ENCODE results near the gene ORC5. TPM values are rescaled to one million over a fixed set of nuclear protein-coding genes. Genes with fewer than 3 reads are reported as not detected.

ORC5 gene
- polyA plus RNA-seq, 3 donors: 26.7 to 28.0 (median 28.0) TPM

DNA sequence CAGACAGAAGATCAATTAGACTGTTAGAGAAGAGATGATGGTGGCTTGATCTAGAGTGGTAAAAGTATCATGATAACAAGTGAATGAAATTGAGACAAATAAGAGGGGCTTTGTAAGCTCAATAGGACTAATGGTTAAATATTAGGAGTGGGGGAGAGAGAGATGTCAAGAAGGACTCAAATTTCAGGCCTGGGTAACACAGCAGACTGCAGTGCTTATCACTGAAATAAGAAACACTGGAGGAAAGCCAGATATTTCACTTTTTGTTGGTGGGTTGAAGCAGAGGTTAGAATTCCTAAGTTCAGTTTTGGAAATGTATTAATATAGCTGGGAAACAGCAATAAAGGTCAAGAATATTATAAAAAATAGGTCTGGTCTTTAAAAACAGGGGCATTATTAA, 74.6 kb downstream of the ORC5 start:
- DNase-seq (ENCODE audit: low read depth in 3 of 3, low spot score in 2 of 3): no peak

DNA sequence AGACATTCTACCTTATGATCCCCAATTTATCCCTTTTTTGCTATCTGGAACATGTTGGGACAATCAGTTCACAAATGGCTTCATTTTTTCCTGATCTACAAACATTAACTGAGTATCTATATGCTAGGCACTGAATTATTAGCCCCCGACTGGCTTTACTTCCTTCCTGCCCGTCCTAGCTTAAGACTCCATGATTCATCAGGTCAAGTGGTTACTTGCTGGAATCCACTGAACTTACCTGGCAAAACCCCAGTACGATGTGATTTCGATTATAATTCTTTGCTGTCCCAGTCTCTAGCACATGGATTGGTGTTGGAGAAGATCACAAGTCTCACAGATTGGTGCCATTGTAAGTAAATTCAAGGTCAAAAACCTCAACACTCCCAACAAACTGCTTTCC, 77.1 kb downstream of the ORC5 start:
- no peak for DNase-seq (ENCODE audit: low read depth in 3 of 3, low spot score in 2 of 3)

GRCh38 chr7:104127204-104127603, 80.6 kb downstream of the ORC5 start:
- no peak for DNase-seq (ENCODE audit: low read depth in 3 of 3, low spot score in 2 of 3)

DNA sequence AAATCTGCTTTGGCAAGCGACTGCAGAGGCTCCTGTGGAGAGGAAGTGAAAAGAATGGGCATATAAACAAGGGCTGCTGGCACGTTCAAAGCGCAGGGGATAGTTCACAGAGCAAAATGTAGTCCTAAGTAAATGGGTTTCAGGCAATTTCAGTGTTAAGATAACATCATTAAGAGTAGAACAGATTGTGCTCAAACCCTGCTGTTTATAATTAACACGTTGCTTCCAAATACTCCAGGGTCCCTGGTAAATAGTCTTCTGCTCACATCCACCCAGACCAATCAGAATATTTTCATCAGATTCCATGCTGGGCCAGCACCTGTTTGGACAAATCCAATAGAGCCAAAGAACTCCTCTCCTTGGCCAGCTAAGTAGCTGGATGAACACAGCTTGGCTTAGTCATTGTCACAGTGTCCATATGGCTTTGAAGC, 81.4 kb downstream of the ORC5 start:
- no peak for DNase-seq (ENCODE audit: low read depth in 3 of 3, low spot score in 2 of 3)

- no peak for DNase-seq (ENCODE audit: low read depth in 3 of 3, low spot score in 2 of 3)
These were observed 82.8 kb downstream of the ORC5 start for GRCh38 chr7:104124893-104125477.

GRCh38 chr7:104124469-104124868, 83.3 kb downstream of the ORC5 start:
- DNase-seq (ENCODE audit: low read depth in 3 of 3, low spot score in 2 of 3): no peak

GRCh38 chr7:104123786-104124185, 84.0 kb downstream of the ORC5 start:
- DNase-seq (ENCODE audit: low read depth in 3 of 3, low spot score in 2 of 3): no peak

GRCh38 chr7:104113788-104114187, 94.0 kb downstream of the ORC5 start:
- DNase-seq (ENCODE audit: low read depth in 3 of 3, low spot score in 2 of 3): no peak

DNA sequence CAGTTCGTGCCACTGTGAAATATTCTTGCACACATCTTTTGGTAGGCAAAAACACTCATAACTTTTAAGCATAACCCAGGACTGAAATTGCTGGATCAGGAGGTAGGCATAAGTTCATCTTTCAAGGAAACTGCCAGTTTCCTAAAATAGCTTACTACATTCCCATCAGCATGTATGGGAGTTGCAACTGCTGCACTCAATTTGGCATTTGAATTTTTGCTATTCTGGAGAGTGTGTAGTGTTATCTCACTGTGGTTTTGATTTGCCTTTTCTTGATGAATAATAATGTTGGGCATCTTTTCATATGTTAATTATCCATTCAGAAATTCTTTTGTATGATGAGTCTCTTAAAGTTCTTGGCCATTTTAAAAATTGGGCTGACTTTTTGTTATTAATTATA, 95.2 kb downstream of the ORC5 start:
- DNase-seq (ENCODE audit: low read depth in 3 of 3, low spot score in 2 of 3): no peak

DNA sequence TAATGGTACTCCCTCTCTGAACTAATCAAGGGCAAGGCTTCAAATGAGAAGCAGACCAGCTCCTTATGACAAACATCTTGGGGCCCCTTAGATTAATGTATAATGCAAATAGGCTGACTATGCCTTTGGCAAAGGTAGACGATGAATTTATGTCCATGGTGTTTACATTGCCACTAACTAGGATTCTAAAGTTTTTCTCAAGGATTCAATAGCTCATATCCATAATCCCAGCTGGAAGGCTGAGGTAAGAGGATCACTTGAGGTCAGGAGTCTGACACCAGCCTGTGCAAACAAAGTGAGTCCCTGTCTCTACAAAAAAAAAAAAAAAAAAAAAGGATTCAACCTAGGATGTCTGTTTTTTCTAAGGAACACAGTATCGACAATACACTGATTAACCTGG, 96.5 kb downstream of the ORC5 start:
- DNase-seq (ENCODE audit: low read depth in 3 of 3, low spot score in 2 of 3): no peak

DNA sequence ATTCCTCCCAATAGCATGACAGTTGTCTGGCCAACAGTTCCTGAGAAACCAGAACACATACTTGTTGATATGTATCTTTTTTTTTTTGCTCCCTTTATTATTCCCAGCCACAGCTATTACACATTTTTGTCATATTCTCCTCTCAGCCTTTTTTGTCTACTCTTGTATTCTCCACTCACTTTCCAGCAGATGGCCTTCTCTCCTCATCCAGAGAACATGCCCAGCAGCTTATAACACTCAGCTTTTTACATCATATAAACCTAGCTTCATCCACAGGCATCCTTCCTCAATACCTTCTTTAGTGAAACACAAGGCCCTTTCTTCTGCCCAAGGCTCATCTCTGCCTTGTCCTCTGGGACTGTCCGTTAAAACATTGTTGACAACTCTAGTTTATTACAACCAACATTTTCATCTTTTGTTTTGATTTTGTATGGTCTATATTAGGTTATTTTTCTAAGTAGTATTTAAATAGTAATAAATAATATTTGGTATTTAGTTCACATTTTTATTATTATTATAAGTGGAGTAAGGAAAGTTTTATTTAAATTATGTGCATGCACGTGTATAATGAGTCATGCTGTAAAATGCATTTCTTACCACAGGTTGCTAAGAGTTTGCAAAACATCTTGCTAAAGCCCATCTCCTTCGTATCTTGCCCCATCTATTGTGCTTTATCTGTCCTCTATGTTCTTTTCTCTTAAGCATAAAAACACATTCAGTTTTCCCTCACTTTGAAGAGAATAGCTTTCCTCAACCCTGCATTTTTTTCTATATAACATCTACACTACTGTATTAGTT, 101.5 kb downstream of the ORC5 start:
- no peak for DNase-seq (ENCODE audit: low read depth in 3 of 3, low spot score in 2 of 3)

DNA sequence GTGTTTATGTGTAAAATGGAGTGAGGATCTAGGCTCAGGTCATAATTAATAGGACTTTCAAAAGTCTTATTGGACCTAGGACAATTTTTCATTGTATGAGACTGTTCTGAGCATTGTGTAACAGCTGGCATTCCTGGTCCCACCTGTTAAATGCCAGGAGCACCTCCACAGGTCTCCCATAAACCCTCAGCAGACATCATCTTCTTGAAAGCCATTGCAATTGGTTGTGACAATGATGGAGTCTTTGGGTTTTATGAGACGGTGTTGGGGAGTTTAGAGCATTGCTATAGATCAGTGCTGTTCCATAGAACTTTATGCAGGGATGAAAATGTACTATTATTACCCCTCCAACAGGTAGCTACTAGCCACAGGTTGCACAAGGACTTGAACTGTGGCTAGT, 108.9 kb downstream of the ORC5 start:
- no peak for DNase-seq (ENCODE audit: low read depth in 3 of 3, low spot score in 2 of 3)

DNA sequence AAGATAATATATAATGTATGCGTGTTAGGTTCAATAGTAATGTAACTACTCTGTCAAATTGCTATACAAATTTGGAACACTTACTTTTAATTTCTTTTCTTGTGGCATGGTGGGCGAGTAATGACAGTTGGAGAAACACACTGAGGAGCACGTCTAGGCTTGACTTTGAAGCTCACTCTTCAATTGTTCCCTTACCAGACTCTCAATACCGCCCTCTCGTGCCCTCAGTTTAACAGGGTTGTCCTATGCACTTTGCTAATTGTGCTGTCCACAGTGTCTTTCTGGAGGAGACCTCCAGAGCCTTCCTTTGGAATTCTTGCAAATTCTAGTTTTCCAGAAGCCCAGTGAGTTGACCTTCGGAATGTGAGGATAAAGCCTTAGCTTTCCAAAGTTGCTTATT, 111.1 kb downstream of the ORC5 start:
- DNase-seq (ENCODE audit: low read depth in 3 of 3, low spot score in 2 of 3): no peak

DNA sequence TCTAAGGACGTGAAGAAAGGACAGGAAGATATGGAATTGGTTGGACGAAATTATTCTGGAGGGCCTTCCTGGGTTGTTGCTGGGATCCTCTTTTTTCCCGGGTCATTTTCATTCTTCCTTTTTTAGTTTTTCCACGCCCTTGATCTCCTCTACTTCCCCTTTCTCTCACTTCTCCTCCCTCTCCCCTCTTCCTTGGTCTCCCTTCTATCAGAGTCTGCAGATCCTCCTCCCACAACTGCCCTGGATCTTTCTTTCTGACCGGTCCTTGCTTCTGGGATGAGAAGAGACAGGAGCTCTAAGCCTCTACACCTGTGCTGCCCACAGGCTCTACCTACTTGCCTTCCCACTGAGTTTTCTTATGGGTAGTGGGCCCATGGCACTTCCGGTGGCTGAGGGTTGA, 114.7 kb downstream of the ORC5 start:
- no peak for DNase-seq (ENCODE audit: low read depth in 3 of 3, low spot score in 2 of 3)

DNA sequence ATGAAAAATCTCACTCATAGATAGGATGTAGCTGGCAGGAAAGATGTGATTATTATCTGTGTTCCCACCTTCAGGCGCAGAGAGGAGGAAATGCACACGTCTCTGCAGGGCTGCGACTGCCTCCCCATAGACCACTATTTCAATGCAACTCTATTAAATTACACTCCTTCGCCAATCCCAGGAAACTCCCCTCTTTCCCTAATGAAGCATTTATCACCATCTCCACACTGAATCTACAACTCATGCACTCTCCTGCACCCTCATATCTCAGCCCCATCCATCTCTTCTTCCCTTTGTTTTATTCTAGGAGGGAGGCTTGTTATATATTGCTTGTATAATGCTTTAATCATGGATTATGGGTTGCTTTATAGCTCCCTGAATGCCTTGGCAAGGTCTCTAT, 116.6 kb downstream of the ORC5 start:
- DNase-seq (ENCODE audit: low read depth in 3 of 3, low spot score in 2 of 3): no peak

DNA sequence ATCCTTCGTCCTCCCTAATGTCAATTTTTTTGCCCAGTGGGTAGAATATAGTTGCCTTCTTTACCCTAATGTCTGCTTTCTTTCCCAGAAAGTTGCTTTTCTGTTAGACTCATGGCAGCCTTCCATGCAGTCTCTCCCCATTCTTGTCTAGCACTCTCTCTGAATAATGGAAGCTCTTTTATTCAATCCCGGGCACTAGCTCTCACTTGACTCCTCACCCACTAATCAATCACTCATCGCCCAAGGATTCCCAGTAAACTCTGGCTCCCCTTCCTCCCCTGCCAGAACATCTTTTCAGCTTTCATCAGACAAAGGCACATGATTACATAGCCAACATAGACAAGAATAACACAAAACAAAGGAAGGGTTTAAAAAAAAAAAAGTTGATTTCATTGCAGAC, 118.2 kb downstream of the ORC5 start:
- no peak for DNase-seq (ENCODE audit: low read depth in 3 of 3, low spot score in 2 of 3)

- no peak for DNase-seq (ENCODE audit: low read depth in 3 of 3, low spot score in 2 of 3)
These were observed 118.8 kb downstream of the ORC5 start for GRCh38 chr7:104089061-104089460.

Other genes with a start within 250 kb of the ORC5 start
- gene RELN, start 218.4 kb downstream of the ORC5 start, polyA plus RNA-seq (ENCODE audit: insufficient read length in 3 of 3): 10 to 100 TPM; 11.2 to 24.3 (median 13.4) TPM
- gene LHFPL3, start 120.6 kb upstream of the ORC5 start, polyA plus RNA-seq (ENCODE audit: insufficient read length in 3 of 3): 1 to 10 TPM; 5.5 to 7.1 (median 6.6) TPM